ENCODE data around the gene NEGR1. TPM values are rescaled to one million over a fixed set of nuclear protein-coding genes. Genes with fewer than 3 reads are reported as not detected.

The NEGR1 gene
- total and polyA plus RNA-seq, 9 of the 15 experiments (the other 6 are each of a cell fraction or from before 2014, with no cell fraction given): not detected

GRCh38 chr1:72230746-72231145 lies 51.6 kb downstream of the NEGR1 start:
- no peak overlapping the region for H3K4me2 ChIP-seq (ENCODE audit: insufficient read depth, low read length)
- TF ChIP-seq EP400 (IDR thresholded peaks at IDR 0.05) (no peak), STAT5B (CRISPR knock-in tag; IDR thresholded peaks at IDR 0.05) (no peak), LEF1 (IDR thresholded peaks at IDR 0.05) (no peak), IFI16 (CRISPR knock-in tag; IDR thresholded peaks at IDR 0.05) (no peak)
- no peak overlapping the region for H3K27ac ChIP-seq (ENCODE audit: extremely low read depth, low read depth, low read length)
- CTCF ChIA-PET (ENCODE audit: low intra/inter-chr PET ratio): no interaction called here
- no peaks in the 10 kb centered on the region for H3K27me3 ChIP-seq (ENCODE audit: control insufficient read depth in 2 of 2, insufficient read depth in 2 of 2, low read length in 2 of 2)
- POLR2A ChIA-PET: interaction anchor here (1.2 kb wide), 1 partner anchor 149 kb away, joined by 3 read pairs; no protein-coding TSS in a partner anchor
- BruUV-seq (replicated peaks): no TSS peak
- intact Hi-C loops (cut with micrococcal nuclease) (no loop called here), in situ Hi-C loops (cut with MboI) (no loop called here)
- no peak overlapping the region for H3K9ac ChIP-seq (ENCODE audit: insufficient read depth in 1 of 2, low read depth in 2 of 2, low read length in 2 of 2)
- no peaks in the 10 kb centered on the region for H3K9me3 ChIP-seq (replicated peaks; ENCODE audit: control insufficient read depth, insufficient read depth, low read depth, low read length)
- H3K79me2 ChIP-seq (ENCODE audit: control insufficient read depth, insufficient read depth, low read length): no peaks in the 10 kb centered on the region
- no peak overlapping the region for H3K4me3 ChIP-seq
- H2AFZ ChIP-seq (ENCODE audit: low read depth, low read length): no peak overlapping the region
- H3K9me1 ChIP-seq (ENCODE audit: control insufficient read depth, insufficient read depth, low read length): no peaks in the 10 kb centered on the region
- no peaks in the 10 kb centered on the region for H3K4me1 ChIP-seq (replicated peaks in 1 of 2; ENCODE audit: control insufficient read depth in 2 of 2, insufficient read depth in 2 of 2, low read length in 2 of 2)
- FAIRE-seq (no peak), ATAC-seq (no peak), DNase-seq (ENCODE audit: extremely low read depth in 1 of 4, low spot score in 3 of 4) (no peak)
- no peaks in the 10 kb centered on the region for H3K36me3 ChIP-seq (ENCODE audit: control insufficient read depth, insufficient read depth, low read length)
- no peaks in the 10 kb centered on the region for H4K20me1 ChIP-seq (replicated peaks; ENCODE audit: control insufficient read depth, insufficient read depth, low read length)
- 0% methylated on average over 1 of the region's 1 CpG for WGBS (ENCODE audit: insufficient coverage, low coverage, missing lambda C conversion rate)

- H3K27ac ChIP-seq (ENCODE audit: extremely low read depth, low read depth, low read length): no peak overlapping the region
- no peaks in the 10 kb centered on the region for H3K36me3 ChIP-seq (ENCODE audit: control insufficient read depth, insufficient read depth, low read length)
- in situ Hi-C loops (cut with MboI) (no loop called here), intact Hi-C loops (cut with micrococcal nuclease) (no loop called here)
- FAIRE-seq (no peak), ATAC-seq (no peak), DNase-seq (ENCODE audit: extremely low read depth in 1 of 4, low spot score in 3 of 4) (no peak)
- H3K4me1 ChIP-seq (replicated peaks in 1 of 2; ENCODE audit: control insufficient read depth in 2 of 2, insufficient read depth in 2 of 2, low read length in 2 of 2): no peaks in the 10 kb centered on the region
- H3K4me3 ChIP-seq: no peak overlapping the region
- H4K20me1 ChIP-seq (replicated peaks; ENCODE audit: control insufficient read depth, insufficient read depth, low read length): no peaks in the 10 kb centered on the region
- H3K27me3 ChIP-seq (ENCODE audit: control insufficient read depth in 2 of 2, insufficient read depth in 2 of 2, low read length in 2 of 2): no peaks in the 10 kb centered on the region
- H2AFZ ChIP-seq (ENCODE audit: low read depth, low read length): no peak overlapping the region
- no peak overlapping the region for H3K4me2 ChIP-seq (ENCODE audit: insufficient read depth, low read length)
- POLR2A ChIA-PET: interaction anchor here (1.2 kb wide), 1 partner anchor 150 kb away, joined by 3 read pairs; no protein-coding TSS in a partner anchor
- H3K9me1 ChIP-seq (ENCODE audit: control insufficient read depth, insufficient read depth, low read length): no peaks in the 10 kb centered on the region
- no peaks in the 10 kb centered on the region for H3K9me3 ChIP-seq (replicated peaks; ENCODE audit: control insufficient read depth, insufficient read depth, low read depth, low read length)
- CTCF ChIA-PET (ENCODE audit: low intra/inter-chr PET ratio): no interaction called here
- no TSS peak for BruUV-seq (replicated peaks)
- no peaks in the 10 kb centered on the region for H3K79me2 ChIP-seq (ENCODE audit: control insufficient read depth, insufficient read depth, low read length)
- H3K9ac ChIP-seq (ENCODE audit: insufficient read depth in 1 of 2, low read depth in 2 of 2, low read length in 2 of 2): no peak overlapping the region
- TF ChIP-seq IRF1 (CRISPR knock-in tag; IDR thresholded peaks at IDR 0.05; ENCODE audit: borderline replicate concordance) (no peak), NBN (IDR thresholded peaks at IDR 0.05; ENCODE audit: low read depth) (no peak), HMG20B (CRISPR knock-in tag; IDR thresholded peaks at IDR 0.05) (no peak), SFPQ (IDR thresholded peaks at IDR 0.05; ENCODE audit: low read depth, low read length) (no peak), ZNF384 (IDR thresholded peaks at IDR 0.05; ENCODE audit: low read depth, low read length) (no peak), ZNF830 (CRISPR knock-in tag; IDR thresholded peaks at IDR 0.05) (no peak), ZNF696 (CRISPR knock-in tag; conservative IDR thresholded peaks at IDR 0.05) (no peak), UBTF (IDR thresholded peaks at IDR 0.05; ENCODE audit: borderline replicate concordance in 1 of 2, low read depth in 2 of 2, low read length in 2 of 2) (no peak), TRIM24 (IDR thresholded peaks at IDR 0.05) (no peak)
These were observed 52.4 kb downstream of the NEGR1 start for GRCh38 chr1:72229893-72230292.
